Lower lobe of right lung (tissue), 2 donors: ENCODE data around the gene NKAIN2. TPM values are rescaled to one million over a fixed set of nuclear protein-coding genes. Genes with fewer than 3 reads are reported as not detected.

Experiments
- ATAC-seq, 2 donors: fragments of 200-7000 bp; cut with Tn5 transposase; one replicate each; pipeline ENCODE4 v1.9.1; 2020 to 2022; ENCODE audit warnings: mild to moderate bottlenecking in 2 of 2, moderate library complexity in 2 of 2
- DNase-seq: peaks from one replicate; pipeline ENCODE4 v3.0.0-alpha.2; 2020
- H3K27ac ChIP-seq: fragments of 200-600 bp; one replicate; pipeline ENCODE4 v1.8.0; 2022
- H3K27me3 ChIP-seq: fragments of 200-600 bp; one replicate; pipeline ENCODE4 v1.8.0; 2022; ENCODE audit warnings: low read depth
- H3K36me3 ChIP-seq: fragments of 200-600 bp; one replicate; pipeline ENCODE4 v1.8.0; 2022; ENCODE audit warnings: mild to moderate bottlenecking
- H3K4me1 ChIP-seq: fragments of 200-600 bp; one replicate; pipeline ENCODE4 v1.8.0; 2022
- H3K4me3 ChIP-seq: fragments of 200-600 bp; one replicate; pipeline ENCODE4 v1.8.0; 2022; ENCODE audit warnings: mild to moderate bottlenecking
- H3K9me3 ChIP-seq: fragments of 200-600 bp; one replicate; pipeline ENCODE4 v1.8.0; 2022
- intact Hi-C: fragments of 100-400 bp; cut with DNase I; formaldehyde crosslinking; loops from one replicate; pipeline ENCODE4 v1.11.0; 2022
- total RNA-seq: library from RNA; stranded (reverse); fragmentation: NEBNext Ultra II Directional; extraction: Animal tissue kit (Norgen Biotek cat#: 25700); gene quantifications from one replicate; pipeline ENCODE4 v1.2.1, GENCODE V29; 2021
- TF ChIP-seq, protein P1 (sequence below): fragments of 200-600 bp; IDR thresholded peaks from one replicate; pipeline ENCODE4 v1.8.0; 2022; ENCODE audit warnings: antibody characterized with exemption, mild to moderate bottlenecking
- donor health status: DM: no; HTN: yes; CAD: no; lungs with severe emphysema.

Gene NKAIN2
- total RNA-seq, 1 donor from 2014 or later: 0.12 TPM

GRCh38 chr6:124517339-124517738, 713.7 kb downstream of the NKAIN2 start:
- no peak for ATAC-seq
- no peak for DNase-seq
- intact Hi-C loops: no loop called here
- Histone ChIP-seq H3K27ac (no peak overlapping the region), H3K36me3 (no peaks in the 10 kb centered on the region), H3K4me1 (no peaks in the 10 kb centered on the region), H3K27me3 (no peaks in the 10 kb centered on the region), H3K4me3 (no peak overlapping the region), H3K9me3 (no peaks in the 10 kb centered on the region)
- TF ChIP-seq, protein P1, sequence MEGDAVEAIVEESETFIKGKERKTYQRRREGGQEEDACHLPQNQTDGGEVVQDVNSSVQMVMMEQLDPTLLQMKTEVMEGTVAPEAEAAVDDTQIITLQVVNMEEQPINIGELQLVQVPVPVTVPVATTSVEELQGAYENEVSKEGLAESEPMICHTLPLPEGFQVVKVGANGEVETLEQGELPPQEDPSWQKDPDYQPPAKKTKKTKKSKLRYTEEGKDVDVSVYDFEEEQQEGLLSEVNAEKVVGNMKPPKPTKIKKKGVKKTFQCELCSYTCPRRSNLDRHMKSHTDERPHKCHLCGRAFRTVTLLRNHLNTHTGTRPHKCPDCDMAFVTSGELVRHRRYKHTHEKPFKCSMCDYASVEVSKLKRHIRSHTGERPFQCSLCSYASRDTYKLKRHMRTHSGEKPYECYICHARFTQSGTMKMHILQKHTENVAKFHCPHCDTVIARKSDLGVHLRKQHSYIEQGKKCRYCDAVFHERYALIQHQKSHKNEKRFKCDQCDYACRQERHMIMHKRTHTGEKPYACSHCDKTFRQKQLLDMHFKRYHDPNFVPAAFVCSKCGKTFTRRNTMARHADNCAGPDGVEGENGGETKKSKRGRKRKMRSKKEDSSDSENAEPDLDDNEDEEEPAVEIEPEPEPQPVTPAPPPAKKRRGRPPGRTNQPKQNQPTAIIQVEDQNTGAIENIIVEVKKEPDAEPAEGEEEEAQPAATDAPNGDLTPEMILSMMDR: no peak

DNA sequence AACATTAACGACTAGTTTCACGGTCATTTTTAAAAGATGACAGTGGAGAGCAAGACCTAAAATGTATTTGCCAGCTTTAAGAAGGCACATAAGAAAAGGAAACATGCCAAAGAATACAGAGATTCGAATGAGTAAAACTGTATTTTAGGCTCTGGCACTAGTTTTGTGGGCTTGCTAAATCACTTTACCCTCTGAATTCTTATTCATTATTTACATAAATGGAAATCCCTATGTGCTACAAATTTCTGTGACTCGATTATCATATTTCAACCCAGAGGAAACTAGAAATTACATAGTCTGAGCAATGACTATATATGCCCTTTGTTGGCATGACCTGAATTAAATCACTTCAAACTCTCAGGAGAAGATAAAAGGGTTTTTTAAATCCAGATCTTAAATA, 716.8 kb downstream of the NKAIN2 start:
- no peak overlapping the region for H3K4me3 ChIP-seq
- TF ChIP-seq, protein P1: no peak
- no peaks in the 10 kb centered on the region for H3K4me1 ChIP-seq
- no peak for DNase-seq
- H3K27ac ChIP-seq: no peak overlapping the region
- intact Hi-C loops: no loop called here
- H3K27me3 ChIP-seq: no peaks in the 10 kb centered on the region
- H3K9me3 ChIP-seq: no peaks in the 10 kb centered on the region
- no peak for ATAC-seq
- no peaks in the 10 kb centered on the region for H3K36me3 ChIP-seq

DNA sequence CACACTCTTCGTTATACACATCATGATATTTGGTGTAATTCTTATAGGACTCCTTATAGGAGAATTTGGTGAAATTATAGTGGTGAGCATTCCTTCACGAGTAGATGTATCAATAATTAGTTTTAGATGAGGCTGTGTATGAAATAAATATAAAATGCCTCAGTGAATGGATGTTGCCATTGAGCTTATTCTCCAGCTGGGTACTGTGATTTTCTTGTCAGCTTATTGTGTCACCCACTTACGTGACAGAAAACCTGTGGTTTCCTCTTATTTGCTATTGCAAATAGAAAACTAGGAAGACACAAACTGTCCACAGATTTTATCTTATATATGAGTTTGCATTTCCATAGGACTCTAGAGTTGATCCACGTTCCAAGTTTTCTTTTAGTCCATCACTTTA, 718.7 kb downstream of the NKAIN2 start:
- ATAC-seq: no peak
- H3K27ac ChIP-seq: no peak overlapping the region
- no peak overlapping the region for H3K4me3 ChIP-seq
- no peak for DNase-seq
- H3K9me3 ChIP-seq: no peaks in the 10 kb centered on the region
- intact Hi-C loops: no loop called here
- no peaks in the 10 kb centered on the region for H3K36me3 ChIP-seq
- H3K27me3 ChIP-seq: no peaks in the 10 kb centered on the region
- H3K4me1 ChIP-seq: no peaks in the 10 kb centered on the region
- TF ChIP-seq, protein P1: no peak

- no peaks in the 10 kb centered on the region for H3K4me1 ChIP-seq
- intact Hi-C loops: no loop called here
- H3K27ac ChIP-seq: no peak overlapping the region
- TF ChIP-seq, protein P1: no peak
- H3K27me3 ChIP-seq: no peaks in the 10 kb centered on the region
- no peak overlapping the region for H3K4me3 ChIP-seq
- ATAC-seq (no peak), DNase-seq (no peak)
- no peaks in the 10 kb centered on the region for H3K36me3 ChIP-seq
- no peaks in the 10 kb centered on the region for H3K9me3 ChIP-seq
Measured at GRCh38 chr6:124524491-124525200, 721.0 kb downstream of the NKAIN2 start.

DNA sequence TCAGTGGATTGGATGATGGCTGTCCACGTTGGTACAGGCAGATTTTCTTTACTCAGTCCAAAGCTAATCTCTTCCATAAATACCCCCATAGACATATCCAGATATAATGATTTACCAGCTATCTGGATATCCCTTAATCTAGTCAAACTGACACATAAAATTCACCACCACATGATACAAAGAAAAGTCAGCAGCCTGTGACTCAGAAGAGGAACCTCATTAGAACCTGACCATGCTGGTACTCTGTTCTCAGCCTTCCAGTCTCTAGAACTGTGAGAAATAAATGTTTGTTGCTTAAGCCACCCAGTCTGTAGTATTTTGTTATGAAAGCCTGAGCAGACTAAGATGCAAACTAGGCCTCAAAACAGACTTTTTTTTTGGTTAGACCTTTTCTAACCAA, 727.3 kb downstream of the NKAIN2 start:
- TF ChIP-seq, protein P1: no peak
- intact Hi-C loops: no loop called here
- DNase-seq (no peak), ATAC-seq (no peak)
- no peak overlapping the region for H3K27ac ChIP-seq
- no peaks in the 10 kb centered on the region for H3K9me3 ChIP-seq
- H3K4me1 ChIP-seq: no peaks in the 10 kb centered on the region
- H3K36me3 ChIP-seq: no peaks in the 10 kb centered on the region
- H3K4me3 ChIP-seq: no peak overlapping the region
- no peaks in the 10 kb centered on the region for H3K27me3 ChIP-seq
